SHP77 (cell line): ENCODE data around the gene MAN1C1.

ENCODE experiments used
- DNase-seq, 2 experiments: peaks; one replicate each; lab custom pipeline; 2025; lab: John Stamatoyannopoulos, UW

MAN1C1 gene

GRCh38 chr1:25614501-25615171, 2.0 kb upstream of the MAN1C1 start:
- DNase-seq: no peak

- no peak for DNase-seq
Measured at GRCh38 chr1:25615172-25615541, 1.4 kb upstream of the MAN1C1 start.

GRCh38 chr1:25615563-25616094, 962 bp upstream of the MAN1C1 start:
- no peak for DNase-seq

GRCh38 chr1:25616987-25617624, 515 bp downstream of the MAN1C1 start:
- DNase-seq: no peak

GRCh38 chr1:25617625-25618432, 1.2 kb downstream of the MAN1C1 start:
- no peak for DNase-seq

- DNase-seq: no peak
Measured at GRCh38 chr1:25618433-25618808, 1.8 kb downstream of the MAN1C1 start.

- DNase-seq: peak; percentile 44 to 58
Measured at GRCh38 chr1:25619101-25619890, 2.7 kb downstream of the MAN1C1 start.

- no peak for DNase-seq
Measured at GRCh38 chr1:25620211-25620610, 3.6 kb downstream of the MAN1C1 start.

- DNase-seq: no peak
Measured at GRCh38 chr1:25620701-25621350, 4.2 kb downstream of the MAN1C1 start.

- DNase-seq: no peak
Measured at GRCh38 chr1:25621876-25622275, 5.3 kb downstream of the MAN1C1 start.

- DNase-seq: no peak
Measured at GRCh38 chr1:25622531-25622930, 5.9 kb downstream of the MAN1C1 start.

- no peak for DNase-seq
Measured at GRCh38 chr1:25623007-25623406, 6.4 kb downstream of the MAN1C1 start.

- DNase-seq: no peak
Measured at GRCh38 chr1:25623731-25624130, 7.1 kb downstream of the MAN1C1 start.

- no peak for DNase-seq
Measured at GRCh38 chr1:25624156-25624555, 7.6 kb downstream of the MAN1C1 start.

- no peak for DNase-seq
Measured at GRCh38 chr1:25624604-25625003, 8.0 kb downstream of the MAN1C1 start.

- no peak for DNase-seq
Measured at GRCh38 chr1:25626018-25626417, 9.4 kb downstream of the MAN1C1 start.

- DNase-seq: no peak
Measured at GRCh38 chr1:25628741-25629421, 12.3 kb downstream of the MAN1C1 start.

GRCh38 chr1:25629836-25630235, 13.2 kb downstream of the MAN1C1 start:
- no peak for DNase-seq

- DNase-seq: no peak
Measured at GRCh38 chr1:25631750-25632485, 15.3 kb downstream of the MAN1C1 start.

- DNase-seq: no peak
Measured at GRCh38 chr1:25634066-25634465, 17.5 kb downstream of the MAN1C1 start.
